Stomach (tissue), 4 donors: ENCODE data around the gene CBL.

Experiments used
- CTCF ChIP-seq, 7 experiments: fragments of 450-650 bp in 4 of 7; fragments of 200-600 bp in 3 of 7; sonication (generic) in 3 of 7; IDR thresholded peaks; one replicate each; pipeline ENCODE4 v1.5.1; 2016 to 2019; ENCODE audit warnings: antibody characterized with exemption in 7 of 7, control low read depth in 2 of 7, mild to moderate bottlenecking in 1 of 7
- EP300 ChIP-seq: sonication (generic); formaldehyde crosslinking; IDR thresholded peaks from one replicate; pipeline ENCODE4 v1.6.1; 2017; ENCODE audit warnings: antibody characterized with exemption
- POLR2A ChIP-seq, 4 donors: fragments of 450-650 bp; IDR thresholded peaks; one replicate each; pipeline ENCODE4 v1.6.1; 2016; ENCODE audit warnings: antibody characterized with exemption in 4 of 4, control low read depth in 2 of 4, mild to moderate bottlenecking in 1 of 4, moderate library complexity in 1 of 4
- POLR2AphosphoS5 ChIP-seq, 3 donors: sonication (generic); formaldehyde crosslinking; IDR thresholded peaks; one replicate each; pipeline ENCODE4 v1.6.1; 2016; ENCODE audit warnings: antibody characterized with exemption in 3 of 3

GRCh38 chr11:119181677-119182412 is 24.3 kb upstream of the CBL start:
- TF ChIP-seq CTCF (IDR thresholded peaks at IDR 0.05) (no peak), EP300 (no peak), POLR2A (IDR thresholded peaks at IDR 0.05) (no peak), POLR2AphosphoS5 (IDR thresholded peaks at IDR 0.05) (no peak)
